A673 (cell line): ENCODE results near the gene LSR.

ENCODE experiments used
- CTCF ChIP-seq: fragments of 300-800, 200-600 bp; sonication (generic); conservative IDR thresholded peaks from 2 replicates; pipeline ENCODE4 v1.5.1; 2017; ENCODE audit warnings: low read depth, mild to moderate bottlenecking, antibody characterized with exemption, low read length, moderate library complexity, mixed read lengths
- EZH2 ChIP-seq: fragments of 200-600 bp; sonication (generic); IDR thresholded peaks from 2 replicates; pipeline ENCODE4 v1.6.1; 2017; ENCODE audit warnings: borderline replicate concordance, low read depth, mild to moderate bottlenecking, mixed read lengths, antibody characterized with exemption, low read length; ENCODE audit not compliant: poor library complexity, severe bottlenecking

GRCh38 chr19:35268536-35269437 lies 20.0 kb downstream of the LSR start, which contains the start of gene USF2:
- TF ChIP-seq CTCF: no peak
- TF ChIP-seq EZH2: no peak
